HEK293 (cell line): Measurements from ENCODE around the gene PTPRN2.

Experiments
- CTCF ChIA-PET: fragments of 350-600 bp; formaldehyde crosslinking; extraction: SDS; loops from one replicate; lab custom pipeline; 2021; ENCODE audit warnings: antibody characterized with exemption; lab: Yijun Ruan, JAX
- POLR2A ChIA-PET: fragments of 300-600 bp; formaldehyde crosslinking; extraction: SDS; loops from one replicate; lab custom pipeline; 2020; ENCODE audit warnings: antibody characterized with exemption, inconsistent platforms; lab: Yijun Ruan, JAX
- H3K27ac ChIP-seq: fragments of 200-500 bp; sonication (Bioruptor generic); 2 replicates; pipeline ENCODE4 v1.5.1; 2014; ENCODE audit warnings: low read depth, low read length, control low read depth, inconsistent platforms; ENCODE audit errors: extremely low read depth
- H3K36me3 ChIP-seq, 2 experiments: fragments of 200-500 bp in 1 of 2; sonication (Bioruptor generic) in 1 of 2; 1 replicate in 1 of 2; 2 replicates in 1 of 2; pipeline ENCODE4 v1.5.1; 2014 to 2017; ENCODE audit warnings: inconsistent platforms in 2 of 2, low read length in 2 of 2; ENCODE audit not compliant: control insufficient read depth in 2 of 2, insufficient read depth in 1 of 2
- H3K4me1 ChIP-seq: fragments of 200-500 bp; sonication (Bioruptor generic); 2 replicates; pipeline ENCODE4 v1.5.1; 2014; ENCODE audit warnings: mild to moderate bottlenecking, low read length, inconsistent platforms; ENCODE audit not compliant: control insufficient read depth, insufficient read depth
- H3K4me3 ChIP-seq: 2 replicates; pipeline ENCODE4 v1.5.1; 2011; ENCODE audit warnings: low read depth, mild to moderate bottlenecking, control low read depth, low read length, moderate library complexity
- H3K9me3 ChIP-seq: fragments of 200-500 bp; sonication (Bioruptor generic); 2 replicates; pipeline ENCODE4 v1.5.1; 2014; ENCODE audit warnings: low read depth, low read length, inconsistent platforms; ENCODE audit not compliant: control insufficient read depth, insufficient read depth
- ZNF114 ChIP-seq: fragments of 450-650 bp; formaldehyde crosslinking; IDR thresholded peaks from 2 replicates; pipeline ENCODE4 v1.5.0; 2017; ENCODE audit warnings: missing biosample characterization, missing genetic modification characterization
- ZNF292 ChIP-seq: fragments of 450-650 bp; formaldehyde crosslinking; IDR thresholded peaks from 2 replicates; pipeline ENCODE4 v1.5.1; 2016; ENCODE audit warnings: low read depth, missing biosample characterization, missing genetic modification characterization, borderline replicate concordance
- ZNF510 ChIP-seq: fragments of 450-650 bp; formaldehyde crosslinking; IDR thresholded peaks from 2 replicates; pipeline ENCODE4 v1.5.1; 2018; ENCODE audit warnings: mild to moderate bottlenecking, missing genetic modification characterization, missing biosample characterization; ENCODE audit not compliant: insufficient replicate concordance
- ZNF544 ChIP-seq: fragments of 450-650 bp; formaldehyde crosslinking; IDR thresholded peaks from 2 replicates; pipeline ENCODE4 v1.5.0; 2017; ENCODE audit warnings: missing biosample characterization, missing genetic modification characterization
- TF ChIP-seq, protein P1 (sequence below): fragments of 450-650 bp; formaldehyde crosslinking; IDR thresholded peaks from 2 replicates; pipeline ENCODE4 v1.5.1; 2017; ENCODE audit warnings: missing biosample characterization, missing genetic modification characterization
- TF ChIP-seq, protein P2 (sequence below): fragments of 450-650 bp; formaldehyde crosslinking; conservative IDR thresholded peaks from 2 replicates; pipeline ENCODE4 v1.5.1; 2016; ENCODE audit warnings: low read depth, missing biosample characterization, missing genetic modification characterization
- TF ChIP-seq, protein P3 (sequence below): fragments of 450-650 bp; formaldehyde crosslinking; IDR thresholded peaks from 2 replicates; pipeline ENCODE4 v1.5.1; 2017; ENCODE audit warnings: missing biosample characterization, missing genetic modification characterization
- TF ChIP-seq, protein P4 (sequence below): IDR thresholded peaks from 2 replicates; pipeline ENCODE4 v1.6.1; 2011; ENCODE audit warnings: mild to moderate bottlenecking, low read depth, low read length, borderline replicate concordance
- TF ChIP-seq, protein P5 (sequence below): fragments of 450-650 bp; formaldehyde crosslinking; IDR thresholded peaks from 2 replicates; pipeline ENCODE4 v1.5.1; 2017; ENCODE audit warnings: missing biosample characterization, missing genetic modification characterization
- TF ChIP-seq, protein P6 (sequence below): fragments of 450-650 bp; formaldehyde crosslinking; IDR thresholded peaks from 2 replicates; pipeline ENCODE4 v1.5.1; 2016; ENCODE audit warnings: missing biosample characterization, missing genetic modification characterization

Gene PTPRN2

DNA sequence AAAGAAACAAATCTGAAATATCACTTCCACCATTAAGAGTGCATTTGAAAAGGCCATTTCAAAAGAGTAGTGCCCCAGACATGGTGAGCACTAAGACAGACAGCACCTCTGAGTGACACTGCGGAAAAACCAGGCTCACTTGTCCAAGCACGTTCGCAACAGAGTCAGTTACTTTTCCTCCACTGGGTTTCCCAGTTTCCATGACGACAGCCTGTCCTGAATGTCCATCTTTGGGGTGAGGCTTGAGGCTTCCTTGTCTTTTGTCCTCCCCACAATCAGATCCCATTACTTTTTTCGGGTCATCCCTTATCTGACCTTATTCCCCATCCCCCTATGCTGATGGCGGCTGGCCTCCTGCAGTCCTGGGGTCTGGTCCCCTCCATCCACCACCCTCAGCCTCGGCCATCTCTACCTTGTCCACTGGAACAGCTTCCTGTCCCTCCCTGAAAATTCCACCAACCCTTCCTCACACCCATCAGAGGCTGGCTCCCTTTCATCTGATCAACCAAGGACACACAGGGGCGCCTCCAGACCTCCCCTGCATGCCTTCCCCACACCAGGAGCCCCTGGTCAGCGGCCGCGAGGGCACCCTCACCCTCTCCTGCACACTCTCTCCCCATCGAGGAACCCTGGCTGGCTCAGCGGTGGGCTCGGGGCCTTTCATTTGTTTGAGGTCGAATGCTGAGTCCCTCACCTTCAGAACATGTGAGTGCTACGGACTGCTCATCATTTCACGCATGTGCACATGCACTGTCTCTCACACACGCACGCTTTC, 887.2 kb downstream of the PTPRN2 start:
- no peaks in the 10 kb centered on the region for H3K4me1 ChIP-seq
- POLR2A ChIA-PET, result no interaction called here
- no peak for TF ChIP-seq ZNF510
- TF ChIP-seq, protein P1, sequence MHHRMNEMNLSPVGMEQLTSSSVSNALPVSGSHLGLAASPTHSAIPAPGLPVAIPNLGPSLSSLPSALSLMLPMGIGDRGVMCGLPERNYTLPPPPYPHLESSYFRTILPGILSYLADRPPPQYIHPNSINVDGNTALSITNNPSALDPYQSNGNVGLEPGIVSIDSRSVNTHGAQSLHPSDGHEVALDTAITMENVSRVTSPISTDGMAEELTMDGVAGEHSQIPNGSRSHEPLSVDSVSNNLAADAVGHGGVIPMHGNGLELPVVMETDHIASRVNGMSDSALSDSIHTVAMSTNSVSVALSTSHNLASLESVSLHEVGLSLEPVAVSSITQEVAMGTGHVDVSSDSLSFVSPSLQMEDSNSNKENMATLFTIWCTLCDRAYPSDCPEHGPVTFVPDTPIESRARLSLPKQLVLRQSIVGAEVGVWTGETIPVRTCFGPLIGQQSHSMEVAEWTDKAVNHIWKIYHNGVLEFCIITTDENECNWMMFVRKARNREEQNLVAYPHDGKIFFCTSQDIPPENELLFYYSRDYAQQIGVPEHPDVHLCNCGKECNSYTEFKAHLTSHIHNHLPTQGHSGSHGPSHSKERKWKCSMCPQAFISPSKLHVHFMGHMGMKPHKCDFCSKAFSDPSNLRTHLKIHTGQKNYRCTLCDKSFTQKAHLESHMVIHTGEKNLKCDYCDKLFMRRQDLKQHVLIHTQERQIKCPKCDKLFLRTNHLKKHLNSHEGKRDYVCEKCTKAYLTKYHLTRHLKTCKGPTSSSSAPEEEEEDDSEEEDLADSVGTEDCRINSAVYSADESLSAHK (tag by site-specific recombination), result no peak
- TF ChIP-seq, protein P2, sequence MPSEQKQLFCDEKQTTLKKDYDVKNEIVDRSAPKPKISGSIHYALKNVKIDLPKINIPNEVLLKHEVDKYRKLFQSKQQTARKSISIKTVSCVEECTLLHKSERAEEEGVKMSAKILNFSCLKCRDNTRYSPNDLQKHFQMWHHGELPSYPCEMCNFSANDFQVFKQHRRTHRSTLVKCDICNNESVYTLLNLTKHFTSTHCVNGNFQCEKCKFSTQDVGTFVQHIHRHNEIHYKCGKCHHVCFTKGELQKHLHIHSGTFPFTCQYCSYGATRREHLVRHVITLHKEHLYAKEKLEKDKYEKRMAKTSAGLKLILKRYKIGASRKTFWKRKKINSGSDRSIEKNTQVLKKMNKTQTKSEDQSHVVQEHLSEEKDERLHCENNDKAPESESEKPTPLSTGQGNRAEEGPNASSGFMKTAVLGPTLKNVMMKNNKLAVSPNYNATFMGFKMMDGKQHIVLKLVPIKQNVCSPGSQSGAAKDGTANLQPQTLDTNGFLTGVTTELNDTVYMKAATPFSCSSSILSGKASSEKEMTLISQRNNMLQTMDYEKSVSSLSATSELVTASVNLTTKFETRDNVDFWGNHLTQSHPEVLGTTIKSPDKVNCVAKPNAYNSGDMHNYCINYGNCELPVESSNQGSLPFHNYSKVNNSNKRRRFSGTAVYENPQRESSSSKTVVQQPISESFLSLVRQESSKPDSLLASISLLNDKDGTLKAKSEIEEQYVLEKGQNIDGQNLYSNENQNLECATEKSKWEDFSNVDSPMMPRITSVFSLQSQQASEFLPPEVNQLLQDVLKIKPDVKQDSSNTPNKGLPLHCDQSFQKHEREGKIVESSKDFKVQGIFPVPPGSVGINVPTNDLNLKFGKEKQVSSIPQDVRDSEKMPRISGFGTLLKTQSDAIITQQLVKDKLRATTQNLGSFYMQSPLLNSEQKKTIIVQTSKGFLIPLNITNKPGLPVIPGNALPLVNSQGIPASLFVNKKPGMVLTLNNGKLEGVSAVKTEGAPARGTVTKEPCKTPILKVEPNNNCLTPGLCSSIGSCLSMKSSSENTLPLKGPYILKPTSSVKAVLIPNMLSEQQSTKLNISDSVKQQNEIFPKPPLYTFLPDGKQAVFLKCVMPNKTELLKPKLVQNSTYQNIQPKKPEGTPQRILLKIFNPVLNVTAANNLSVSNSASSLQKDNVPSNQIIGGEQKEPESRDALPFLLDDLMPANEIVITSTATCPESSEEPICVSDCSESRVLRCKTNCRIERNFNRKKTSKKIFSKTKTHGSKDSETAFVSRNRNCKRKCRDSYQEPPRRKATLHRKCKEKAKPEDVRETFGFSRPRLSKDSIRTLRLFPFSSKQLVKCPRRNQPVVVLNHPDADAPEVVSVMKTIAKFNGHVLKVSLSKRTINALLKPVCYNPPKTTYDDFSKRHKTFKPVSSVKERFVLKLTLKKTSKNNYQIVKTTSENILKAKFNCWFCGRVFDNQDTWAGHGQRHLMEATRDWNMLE (tag by site-specific recombination), result no peak
- H3K36me3 ChIP-seq, result no peaks in the 10 kb centered on the region
- no peak overlapping the region for H3K4me3 ChIP-seq
- CTCF ChIA-PET, result interaction anchor here (0.6 kb wide), 1 partner anchor 19 kb away, joined by 3 read pairs; no protein-coding TSS in a partner anchor
- H3K9me3 ChIP-seq, result no peaks in the 10 kb centered on the region
- H3K27ac ChIP-seq, result no peak overlapping the region

DNA sequence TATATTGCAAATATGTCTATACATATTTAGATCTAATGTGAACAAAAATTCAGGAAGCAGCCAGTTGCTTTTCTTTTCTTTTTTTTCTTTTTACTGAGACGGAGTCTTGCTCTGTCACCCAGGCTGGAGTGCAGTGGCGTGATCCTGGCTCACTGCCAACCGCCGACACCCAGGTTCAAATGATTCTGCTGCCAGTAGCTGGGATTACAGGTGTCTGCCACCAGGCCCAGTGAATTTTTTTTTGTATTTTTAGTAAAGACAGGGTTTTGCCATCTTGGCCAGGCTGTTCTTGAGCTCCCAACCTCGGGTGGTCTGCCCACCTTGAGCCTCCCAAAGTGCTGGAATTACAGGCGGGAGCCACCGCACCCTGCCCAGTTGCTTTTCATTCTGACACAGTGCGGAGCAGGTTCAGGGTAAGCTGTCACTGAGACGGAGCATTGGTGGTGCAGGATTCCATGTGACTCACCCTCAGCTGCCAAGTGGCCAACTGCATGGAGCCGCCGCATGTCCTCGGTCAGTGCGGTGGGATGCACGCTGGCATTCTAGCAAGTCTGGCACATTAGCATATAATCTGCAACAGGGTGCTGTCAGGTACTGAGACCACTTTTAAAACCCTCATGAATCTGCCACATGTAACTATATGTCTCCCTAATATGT, 888.1 kb downstream of the PTPRN2 start:
- Histone ChIP-seq H3K9me3 (no peaks in the 10 kb centered on the region), H3K27ac (no peak overlapping the region), H3K4me1 (no peaks in the 10 kb centered on the region)
- CTCF ChIA-PET, result interaction anchor here (1.2 kb wide), 1 partner anchor 14 kb away, joined by 4 read pairs; no protein-coding TSS in a partner anchor
- TF ChIP-seq, protein P3, sequence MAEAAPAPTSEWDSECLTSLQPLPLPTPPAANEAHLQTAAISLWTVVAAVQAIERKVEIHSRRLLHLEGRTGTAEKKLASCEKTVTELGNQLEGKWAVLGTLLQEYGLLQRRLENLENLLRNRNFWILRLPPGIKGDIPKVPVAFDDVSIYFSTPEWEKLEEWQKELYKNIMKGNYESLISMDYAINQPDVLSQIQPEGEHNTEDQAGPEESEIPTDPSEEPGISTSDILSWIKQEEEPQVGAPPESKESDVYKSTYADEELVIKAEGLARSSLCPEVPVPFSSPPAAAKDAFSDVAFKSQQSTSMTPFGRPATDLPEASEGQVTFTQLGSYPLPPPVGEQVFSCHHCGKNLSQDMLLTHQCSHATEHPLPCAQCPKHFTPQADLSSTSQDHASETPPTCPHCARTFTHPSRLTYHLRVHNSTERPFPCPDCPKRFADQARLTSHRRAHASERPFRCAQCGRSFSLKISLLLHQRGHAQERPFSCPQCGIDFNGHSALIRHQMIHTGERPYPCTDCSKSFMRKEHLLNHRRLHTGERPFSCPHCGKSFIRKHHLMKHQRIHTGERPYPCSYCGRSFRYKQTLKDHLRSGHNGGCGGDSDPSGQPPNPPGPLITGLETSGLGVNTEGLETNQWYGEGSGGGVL (tag by site-specific recombination), result no peak
- no peak for TF ChIP-seq ZNF114 (tag by site-specific recombination)
- TF ChIP-seq, protein P4, sequence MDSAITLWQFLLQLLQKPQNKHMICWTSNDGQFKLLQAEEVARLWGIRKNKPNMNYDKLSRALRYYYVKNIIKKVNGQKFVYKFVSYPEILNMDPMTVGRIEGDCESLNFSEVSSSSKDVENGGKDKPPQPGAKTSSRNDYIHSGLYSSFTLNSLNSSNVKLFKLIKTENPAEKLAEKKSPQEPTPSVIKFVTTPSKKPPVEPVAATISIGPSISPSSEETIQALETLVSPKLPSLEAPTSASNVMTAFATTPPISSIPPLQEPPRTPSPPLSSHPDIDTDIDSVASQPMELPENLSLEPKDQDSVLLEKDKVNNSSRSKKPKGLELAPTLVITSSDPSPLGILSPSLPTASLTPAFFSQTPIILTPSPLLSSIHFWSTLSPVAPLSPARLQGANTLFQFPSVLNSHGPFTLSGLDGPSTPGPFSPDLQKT, result no peak
- no peak for TF ChIP-seq ZNF292 (tag by site-specific recombination)
- TF ChIP-seq, protein P5, sequence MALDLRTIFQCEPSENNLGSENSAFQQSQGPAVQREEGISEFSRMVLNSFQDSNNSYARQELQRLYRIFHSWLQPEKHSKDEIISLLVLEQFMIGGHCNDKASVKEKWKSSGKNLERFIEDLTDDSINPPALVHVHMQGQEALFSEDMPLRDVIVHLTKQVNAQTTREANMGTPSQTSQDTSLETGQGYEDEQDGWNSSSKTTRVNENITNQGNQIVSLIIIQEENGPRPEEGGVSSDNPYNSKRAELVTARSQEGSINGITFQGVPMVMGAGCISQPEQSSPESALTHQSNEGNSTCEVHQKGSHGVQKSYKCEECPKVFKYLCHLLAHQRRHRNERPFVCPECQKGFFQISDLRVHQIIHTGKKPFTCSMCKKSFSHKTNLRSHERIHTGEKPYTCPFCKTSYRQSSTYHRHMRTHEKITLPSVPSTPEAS (tag by site-specific recombination), result no peak
- TF ChIP-seq ZNF544 (tag by site-specific recombination), result no peak
- TF ChIP-seq, protein P6, sequence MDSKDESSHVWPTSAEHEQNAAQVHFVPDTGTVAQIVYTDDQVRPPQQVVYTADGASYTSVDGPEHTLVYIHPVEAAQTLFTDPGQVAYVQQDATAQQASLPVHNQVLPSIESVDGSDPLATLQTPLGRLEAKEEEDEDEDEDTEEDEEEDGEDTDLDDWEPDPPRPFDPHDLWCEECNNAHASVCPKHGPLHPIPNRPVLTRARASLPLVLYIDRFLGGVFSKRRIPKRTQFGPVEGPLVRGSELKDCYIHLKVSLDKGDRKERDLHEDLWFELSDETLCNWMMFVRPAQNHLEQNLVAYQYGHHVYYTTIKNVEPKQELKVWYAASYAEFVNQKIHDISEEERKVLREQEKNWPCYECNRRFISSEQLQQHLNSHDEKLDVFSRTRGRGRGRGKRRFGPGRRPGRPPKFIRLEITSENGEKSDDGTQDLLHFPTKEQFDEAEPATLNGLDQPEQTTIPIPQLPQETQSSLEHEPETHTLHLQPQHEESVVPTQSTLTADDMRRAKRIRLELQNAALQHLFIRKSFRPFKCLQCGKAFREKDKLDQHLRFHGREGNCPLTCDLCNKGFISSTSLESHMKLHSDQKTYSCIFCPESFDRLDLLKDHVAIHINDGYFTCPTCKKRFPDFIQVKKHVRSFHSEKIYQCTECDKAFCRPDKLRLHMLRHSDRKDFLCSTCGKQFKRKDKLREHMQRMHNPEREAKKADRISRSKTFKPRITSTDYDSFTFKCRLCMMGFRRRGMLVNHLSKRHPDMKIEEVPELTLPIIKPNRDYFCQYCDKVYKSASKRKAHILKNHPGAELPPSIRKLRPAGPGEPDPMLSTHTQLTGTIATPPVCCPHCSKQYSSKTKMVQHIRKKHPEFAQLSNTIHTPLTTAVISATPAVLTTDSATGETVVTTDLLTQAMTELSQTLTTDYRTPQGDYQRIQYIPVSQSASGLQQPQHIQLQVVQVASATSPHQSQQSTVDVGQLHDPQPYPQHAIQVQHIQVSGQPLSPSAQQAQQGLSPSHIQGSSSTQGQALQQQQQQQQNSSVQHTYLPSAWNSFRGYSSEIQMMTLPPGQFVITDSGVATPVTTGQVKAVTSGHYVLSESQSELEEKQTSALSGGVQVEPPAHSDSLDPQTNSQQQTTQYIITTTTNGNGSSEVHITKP (tag by site-specific recombination), result peak; percentile 54
- TF ChIP-seq, all 188 proteins: peak for 1
- Histone ChIP-seq H3K4me3 (no peak overlapping the region), H3K36me3 (no peaks in the 10 kb centered on the region)
- POLR2A ChIA-PET, result no interaction called here
